NOMO-1 (cell line): ENCODE data around the gene VMO1.

ENCODE experiments used
- DNase-seq, 2 experiments: peaks; one replicate each; lab custom pipeline; 2025; ENCODE audit not compliant: unreplicated experiment in 2 of 2; lab: John Stamatoyannopoulos, UW

VMO1 gene

GRCh38 chr17:4766201-4766600, 20.0 kb downstream of the VMO1 start:
- peak; percentile 37 to 78 for DNase-seq

GRCh38 chr17:4764595-4764994, 21.6 kb downstream of the VMO1 start:
- peak in 1 of 2 experiments; percentile 69 for DNase-seq

- peak in 1 of 2 experiments; percentile 58 for DNase-seq
These were observed 26.4 kb downstream of the VMO1 start for GRCh38 chr17:4759776-4760236.

DNA sequence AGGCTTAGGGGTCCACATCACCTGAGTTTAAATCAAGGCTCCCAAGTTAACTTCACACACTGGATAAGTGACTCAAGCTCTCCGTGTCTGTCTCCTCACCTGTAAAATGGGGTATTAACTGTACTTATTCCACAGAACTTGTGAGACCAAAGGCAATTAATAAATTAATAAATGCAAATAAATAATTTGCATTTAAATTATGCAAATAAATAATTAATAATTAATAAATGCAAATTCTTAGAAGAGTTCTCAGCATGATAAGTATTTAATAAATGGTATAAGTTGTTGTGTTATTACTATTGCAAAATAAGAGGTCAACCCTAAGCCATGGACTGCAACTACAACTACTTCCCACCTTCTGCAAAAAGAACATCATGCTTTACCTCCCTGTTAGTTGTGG, 32.8 kb downstream of the VMO1 start:
- no peak for DNase-seq

DNA sequence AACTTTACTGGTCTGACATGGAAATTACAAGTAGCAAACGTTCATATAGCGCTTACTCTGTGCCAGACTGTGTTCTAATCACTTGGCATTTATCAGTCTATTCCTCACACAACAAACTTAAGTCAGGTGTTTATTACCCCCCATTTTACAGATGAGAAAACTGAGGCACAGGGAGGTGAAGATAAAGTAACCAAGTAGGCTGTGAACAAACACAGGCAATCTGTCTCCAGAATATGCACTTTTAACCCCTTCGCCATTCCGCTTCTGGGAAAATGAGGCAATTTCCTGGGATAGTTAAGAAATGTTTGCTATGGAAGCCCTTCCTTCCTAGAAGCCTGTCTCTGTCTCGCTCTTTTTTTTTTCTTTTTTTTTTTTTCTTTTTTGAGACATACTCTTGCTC, 34.2 kb downstream of the VMO1 start:
- DNase-seq, result no peak

- DNase-seq, result no peak
These were observed 35.6 kb downstream of the VMO1 start for GRCh38 chr17:4750606-4751005.

DNA sequence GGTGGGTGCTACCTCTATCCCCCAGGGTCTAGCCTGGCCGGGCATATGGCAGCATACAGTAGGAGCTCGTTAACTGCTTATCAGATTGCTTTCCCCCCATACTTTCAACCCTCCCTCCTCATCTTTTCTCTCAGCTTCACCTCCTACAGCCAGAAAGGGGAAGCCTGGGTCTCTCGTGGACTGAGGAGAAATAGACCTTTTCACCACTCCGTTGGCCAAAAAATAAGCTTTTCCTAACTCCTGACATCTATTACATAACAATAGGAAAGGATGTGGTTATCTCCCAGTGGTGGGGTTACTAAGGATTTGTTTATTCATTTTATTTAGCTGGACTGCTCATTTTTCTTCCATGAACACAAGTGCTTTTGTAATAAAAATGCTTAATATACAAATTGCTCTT, 37.5 kb downstream of the VMO1 start:
- peak in 1 of 2 experiments; percentile 25 for DNase-seq

DNA sequence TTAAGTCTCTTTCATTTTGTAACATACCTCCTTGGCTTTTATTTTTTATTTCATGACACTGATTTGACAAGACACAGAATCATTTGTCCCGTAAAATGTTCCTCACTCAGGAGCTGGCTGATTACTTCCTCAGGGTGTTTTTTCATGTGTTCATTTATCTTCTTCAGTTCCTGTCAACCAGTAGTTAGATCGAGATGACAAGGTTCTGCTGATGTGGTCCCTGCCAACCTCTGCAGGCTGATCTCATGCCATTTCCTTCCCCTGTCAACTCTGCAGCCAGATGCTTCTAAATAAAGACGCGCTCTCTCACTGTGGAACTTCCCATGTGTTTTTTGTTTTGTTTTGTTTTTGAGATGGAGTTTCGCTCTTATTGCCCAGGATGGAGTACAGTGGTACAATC, 38.3 kb downstream of the VMO1 start:
- DNase-seq, result peak; percentile 33 to 63

GRCh38 chr17:4744999-4745969, 40.9 kb downstream of the VMO1 start:
- no peak for DNase-seq

DNA sequence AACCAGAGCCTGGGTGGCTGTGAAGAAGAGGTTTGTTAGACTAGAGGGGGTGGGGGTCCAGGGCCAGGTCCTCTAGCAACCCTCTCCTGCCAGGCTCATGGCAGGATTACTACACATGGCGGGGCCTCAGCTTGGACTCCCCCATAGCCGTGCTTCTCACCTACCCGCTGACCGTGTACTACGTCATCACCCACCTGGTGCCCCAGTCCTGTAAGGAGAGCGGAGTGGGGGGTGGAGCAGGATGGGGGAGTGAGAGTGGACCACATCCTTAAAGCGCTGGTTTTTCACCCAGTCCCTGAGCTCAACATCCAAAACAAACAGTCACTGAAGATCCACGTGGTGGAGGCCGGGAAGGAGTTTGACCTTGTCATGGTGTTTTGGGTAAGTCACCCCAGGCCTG, 42.3 kb downstream of the VMO1 start:
- no peak for DNase-seq

- no peak for DNase-seq
These were observed 42.9 kb downstream of the VMO1 start for GRCh38 chr17:4743216-4743615.

GRCh38 chr17:4742629-4743028, 43.5 kb downstream of the VMO1 start:
- no peak for DNase-seq

DNA sequence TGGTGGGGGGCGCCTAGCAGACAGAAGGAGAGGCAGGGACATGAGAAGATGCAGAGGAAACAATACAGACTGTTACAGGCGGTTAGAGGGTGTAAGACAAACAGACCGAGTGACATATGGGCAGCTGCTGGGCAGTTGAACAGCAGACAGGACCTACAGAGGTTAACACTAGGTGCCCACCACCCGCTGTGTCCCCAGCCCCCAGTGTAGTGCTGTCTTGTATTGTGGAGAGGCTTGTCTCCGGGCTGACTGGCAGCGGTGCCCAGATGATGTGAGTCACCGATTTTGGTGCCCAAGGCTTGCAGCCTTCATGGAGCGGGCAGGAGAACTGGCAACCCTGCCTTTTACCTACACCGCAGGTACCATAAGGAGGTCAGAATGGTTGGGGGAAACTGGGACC, 44.0 kb downstream of the VMO1 start:
- no peak for DNase-seq

DNA sequence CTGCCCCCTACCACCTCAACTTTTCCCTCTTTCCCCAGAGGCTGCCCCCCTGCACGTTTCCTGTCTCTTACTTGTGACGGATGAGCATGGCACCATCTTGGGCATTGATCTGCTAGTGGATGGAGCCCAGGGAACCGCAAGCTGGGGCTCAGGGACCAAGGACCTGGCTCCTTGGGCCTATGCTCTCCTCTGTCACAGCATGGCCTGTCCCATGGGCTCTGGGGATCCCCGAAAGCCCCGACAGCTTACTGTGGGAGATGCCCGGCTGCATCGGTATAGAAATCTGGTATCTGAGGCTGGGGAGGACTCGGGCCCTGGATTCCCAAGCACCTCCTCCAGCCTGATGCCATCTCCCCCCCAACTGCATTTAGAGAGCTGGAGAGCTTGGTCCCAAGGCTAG, 44.6 kb downstream of the VMO1 start:
- DNase-seq, result no peak

GRCh38 chr17:4740584-4740983, 45.6 kb downstream of the VMO1 start:
- DNase-seq, result no peak

DNA sequence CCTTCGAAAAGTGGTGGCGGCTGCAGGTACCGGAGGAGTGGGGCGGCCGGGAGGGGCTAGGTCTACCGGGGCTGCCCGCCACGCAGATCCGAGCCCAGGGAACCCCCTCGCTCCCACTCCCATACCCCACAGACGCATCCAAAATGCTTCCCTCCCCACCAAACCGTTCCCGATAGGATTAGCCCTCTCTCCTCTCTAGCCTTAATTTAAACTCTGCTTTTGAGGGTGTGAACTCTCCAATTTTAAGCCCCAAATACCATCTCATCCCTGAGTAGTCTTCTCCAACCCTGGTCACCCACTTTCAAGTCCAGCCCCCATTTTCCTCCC, 46.2 kb downstream of the VMO1 start:
- no peak for DNase-seq

DNA sequence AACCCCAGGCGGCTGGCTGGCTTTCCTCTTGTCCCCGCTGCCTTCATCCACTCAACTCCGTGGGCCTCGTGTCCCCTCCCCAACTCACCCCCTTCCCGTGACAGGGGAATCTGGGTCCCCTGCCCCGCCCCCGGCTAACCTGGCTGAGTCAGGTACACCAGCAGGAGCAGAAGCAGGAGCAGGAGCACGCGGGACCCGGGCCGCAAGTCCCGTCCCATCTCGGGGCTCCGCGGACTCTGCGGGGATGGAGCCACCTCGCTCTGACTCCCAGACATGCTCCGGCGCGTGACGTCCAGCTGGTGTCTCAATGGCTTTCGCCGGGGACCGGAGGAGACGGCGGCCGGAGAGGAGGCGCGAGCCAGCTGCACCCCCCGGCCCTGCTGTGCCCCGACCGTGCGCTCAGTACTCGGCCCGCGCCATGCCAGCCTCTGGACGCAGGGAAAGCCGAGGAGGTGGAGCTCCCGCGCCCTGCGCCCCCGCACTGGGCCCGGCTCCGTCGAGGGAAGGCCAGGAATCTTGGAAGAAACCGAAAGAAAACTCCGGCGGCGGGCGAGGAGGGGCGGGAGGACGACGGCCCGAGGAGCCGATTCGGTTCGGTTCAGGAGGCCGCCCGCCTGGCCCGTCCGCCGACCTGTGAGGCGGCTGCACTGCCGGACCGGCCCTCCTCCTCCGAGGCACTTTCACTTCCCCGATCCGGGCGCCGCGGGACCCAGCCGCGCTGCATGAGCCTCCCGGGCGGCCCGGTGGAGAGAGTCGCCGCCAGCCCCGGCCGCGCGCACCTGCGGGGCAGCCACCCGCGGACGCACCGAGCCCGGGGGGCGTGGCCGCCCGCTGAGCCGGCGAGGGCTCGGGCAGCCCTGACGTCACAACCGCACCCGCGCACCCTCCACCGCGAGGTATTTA, 46.8 kb downstream of the VMO1 start, which contains the start of the genes CXCL16 and ZMYND15:
CXCL16 (minus strand) TSS at position 807 of the 903 bp plus-strand sequence; CDS start at position 218, 589 bp downstream.
ZMYND15 (plus strand) TSS at position 712 of the 903 bp plus-strand sequence. CDS start 716 bp downstream, outside the sequence.
- peak; percentile 31 to 43 for DNase-seq

DNA sequence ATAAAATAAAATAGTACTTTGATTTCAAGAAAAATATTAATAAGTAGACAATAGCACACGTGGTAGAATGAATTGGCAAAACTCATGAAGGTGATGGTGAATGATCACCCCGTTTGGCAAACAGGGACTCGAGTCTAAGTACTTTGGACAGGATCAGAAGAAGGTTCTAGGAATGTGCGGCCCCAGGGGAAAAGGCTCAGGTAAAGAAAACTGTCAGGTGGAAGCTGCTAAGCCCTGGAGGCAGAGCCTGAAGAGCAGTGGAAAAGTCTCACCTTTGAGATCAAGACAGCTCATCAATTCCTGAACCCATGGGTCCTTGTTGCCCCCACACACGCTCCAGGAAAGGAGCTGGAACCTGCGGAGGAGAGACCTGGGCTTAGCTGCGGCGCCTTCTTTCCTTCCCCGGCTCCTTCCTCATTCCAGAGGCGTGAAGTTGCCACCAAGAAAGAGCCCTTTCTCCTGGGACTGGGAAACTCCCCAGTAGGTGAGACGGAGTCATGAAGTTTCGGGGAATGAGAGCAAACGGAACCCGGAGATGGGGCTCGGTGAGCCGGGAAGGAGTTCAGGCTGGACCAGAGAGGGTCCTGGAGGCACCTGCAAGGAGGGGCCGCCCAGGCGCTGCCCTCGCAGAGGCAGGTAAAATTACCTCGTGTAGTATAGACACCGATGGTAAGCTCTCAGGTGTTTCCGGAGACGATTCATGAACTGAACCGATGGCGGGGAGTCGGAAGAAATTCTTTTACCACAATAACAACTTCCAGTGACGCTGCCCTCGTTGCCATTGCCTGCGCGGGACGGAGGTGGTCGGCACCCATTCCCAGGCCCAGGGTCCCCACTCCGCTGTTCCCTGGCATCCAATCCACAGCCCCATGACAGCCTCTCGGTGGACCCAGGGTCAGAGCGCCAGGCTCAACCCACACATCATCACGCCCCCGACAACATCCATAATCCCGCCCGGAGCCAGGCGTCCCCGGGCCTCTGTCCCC, 47.7 kb downstream of the VMO1 start:
- DNase-seq, result no peak

- DNase-seq, result peak; percentile 64 to 79
These were observed 50.1 kb downstream of the VMO1 start for GRCh38 chr17:4735876-4736651.
